Endometrial microvascular endothelial cells (primary cell): ENCODE results near the gene OPCML. TPM values are rescaled to one million over a fixed set of nuclear protein-coding genes. Genes with fewer than 3 reads are reported as not detected.

Experiments
- in situ Hi-C: cut with HindIII; loops from 2 replicates; pipeline ENCODE4 v1.10.0; 2017; ENCODE audit warnings: low sequenced_read_pairs, low pct_unique_long_range_greater_than_20kb; ENCODE audit errors: inconsistent ontology term
- total RNA-seq: library from RNA; depleted of rRNA; stranded (reverse); fragments of >200 nt; gene quantifications from one replicate; pipeline ENCODE4 v1.2.3, GENCODE V29; 2015; ENCODE audit errors: inconsistent ontology term

Gene OPCML
- total RNA-seq, 1 donor from 2014 or later, result not detected

- in situ Hi-C loops, result no loop called here
Measured at GRCh38 chr11:132883241-132883640, 649.1 kb downstream of the OPCML start.

- in situ Hi-C loops, result no loop called here
Measured at GRCh38 chr11:132881622-132882021, 650.7 kb downstream of the OPCML start.

GRCh38 chr11:132878111-132878510 lies 654.2 kb downstream of the OPCML start:
- in situ Hi-C loops, result no loop called here

GRCh38 chr11:132876705-132877104 lies 655.6 kb downstream of the OPCML start:
- in situ Hi-C loops, result no loop called here

GRCh38 chr11:132876239-132876638 lies 656.1 kb downstream of the OPCML start:
- in situ Hi-C loops, result no loop called here

GRCh38 chr11:132874638-132875037 lies 657.7 kb downstream of the OPCML start:
- in situ Hi-C loops, result no loop called here

GRCh38 chr11:132873841-132874240 lies 658.5 kb downstream of the OPCML start:
- in situ Hi-C loops, result no loop called here

GRCh38 chr11:132872211-132872610 lies 660.1 kb downstream of the OPCML start:
- in situ Hi-C loops, result no loop called here

GRCh38 chr11:132866783-132867545 lies 665.3 kb downstream of the OPCML start:
- in situ Hi-C loops, result no loop called here

GRCh38 chr11:132865623-132866022 lies 666.7 kb downstream of the OPCML start:
- in situ Hi-C loops, result no loop called here

- in situ Hi-C loops, result no loop called here
Measured at GRCh38 chr11:132864811-132865576, 667.3 kb downstream of the OPCML start.

GRCh38 chr11:132862933-132863332 lies 669.4 kb downstream of the OPCML start:
- in situ Hi-C loops, result no loop called here

- in situ Hi-C loops, result no loop called here
Measured at GRCh38 chr11:132862137-132862536, 670.2 kb downstream of the OPCML start.

GRCh38 chr11:132859306-132859705 lies 673.0 kb downstream of the OPCML start:
- in situ Hi-C loops, result no loop called here

- in situ Hi-C loops, result no loop called here
Measured at GRCh38 chr11:132858223-132858622, 674.1 kb downstream of the OPCML start.

GRCh38 chr11:132856032-132856431 lies 676.3 kb downstream of the OPCML start:
- in situ Hi-C loops, result no loop called here

GRCh38 chr11:132855516-132855915 lies 676.8 kb downstream of the OPCML start:
- in situ Hi-C loops, result no loop called here

- in situ Hi-C loops, result no loop called here
Measured at GRCh38 chr11:132853886-132854285, 678.4 kb downstream of the OPCML start.

GRCh38 chr11:132852361-132852760 lies 679.9 kb downstream of the OPCML start:
- in situ Hi-C loops, result no loop called here

- in situ Hi-C loops, result no loop called here
Measured at GRCh38 chr11:132851247-132851646, 681.1 kb downstream of the OPCML start.
